Subcutaneous abdominal adipose tissue (tissue), 5 donors: ENCODE measurements around the gene AIPL1.

Source experiments
- H3K27ac ChIP-seq: one replicate; pipeline ENCODE4 v1.7.0; 2013; ENCODE audit warnings: low read depth, mild to moderate bottlenecking, inconsistent platforms, low read length, moderate library complexity
- H3K27me3 ChIP-seq, 5 donors: one replicate each; pipeline ENCODE4 v1.7.0; 2013; ENCODE audit warnings: low read length in 5 of 5, inconsistent platforms in 1 of 5; ENCODE audit not compliant: control insufficient read depth in 5 of 5, insufficient read depth in 4 of 5
- H3K36me3 ChIP-seq, 5 donors: one replicate each; pipeline ENCODE4 v1.7.0; 2013; ENCODE audit warnings: low read length in 5 of 5; ENCODE audit not compliant: control insufficient read depth in 5 of 5, insufficient read depth in 5 of 5
- H3K4me1 ChIP-seq, 5 donors: one replicate each; pipeline ENCODE4 v1.7.0; 2013; ENCODE audit warnings: low read length in 5 of 5, mild to moderate bottlenecking in 3 of 5, moderate library complexity in 1 of 5; ENCODE audit not compliant: control insufficient read depth in 5 of 5, insufficient read depth in 5 of 5
- H3K4me3 ChIP-seq, 5 donors: one replicate each; pipeline ENCODE4 v1.7.0; 2013; ENCODE audit warnings: low read length in 5 of 5, low read depth in 1 of 5
- H3K9ac ChIP-seq, 5 donors: one replicate each; pipeline ENCODE4 v1.7.0; 2013; ENCODE audit warnings: low read length in 5 of 5, mild to moderate bottlenecking in 4 of 5, moderate library complexity in 3 of 5
- H3K9me3 ChIP-seq, 5 donors: one replicate each; pipeline ENCODE4 v1.7.0; 2013; ENCODE audit warnings: low read length in 5 of 5; ENCODE audit not compliant: control insufficient read depth in 5 of 5
- donor health status: healthy.
- donor health status: healthy.
- donor health status: healthy.
- donor health status: healthy.
- donor health status: healthy.

AIPL1 gene

DNA sequence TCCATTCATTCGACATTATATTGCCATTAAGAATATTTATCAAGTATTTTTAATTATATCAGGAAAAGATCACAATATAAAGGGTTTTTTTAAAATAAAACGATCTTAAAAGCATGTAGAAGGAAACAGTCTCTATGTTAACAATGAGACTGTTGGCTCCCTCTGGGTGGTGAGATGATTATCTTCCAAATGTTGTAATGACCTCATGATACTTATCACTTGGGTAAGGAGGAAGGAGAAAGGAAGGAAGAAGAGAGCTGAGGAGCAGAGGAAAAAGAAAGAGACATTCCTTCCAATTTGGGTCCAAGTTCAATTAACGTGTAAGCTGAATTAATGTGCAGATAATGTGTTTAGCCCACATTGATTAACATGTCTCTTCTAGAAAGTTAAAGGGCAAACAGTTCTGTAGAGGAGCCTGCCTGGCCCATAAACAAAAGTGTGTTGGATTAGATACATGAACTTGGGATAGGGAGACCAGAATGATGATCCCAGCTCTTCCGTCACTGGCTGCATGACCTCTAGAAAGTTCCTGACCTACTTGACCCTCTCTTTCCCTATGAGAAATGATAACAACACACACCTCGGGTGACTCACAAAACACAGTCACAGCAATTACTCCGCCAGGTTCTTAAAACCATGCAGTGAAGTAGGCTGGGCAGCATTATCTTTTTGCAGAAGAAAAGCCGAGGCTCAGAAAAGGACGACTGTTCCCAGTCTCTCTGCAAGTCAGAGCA, 41.3 kb upstream of the AIPL1 start:
- Histone ChIP-seq H3K9me3 (no peaks in the 10 kb centered on the region), H3K4me1 (peaks cover 0 to 2% (median 0%) of the 10 kb centered on the region in 5 donors), H3K4me3 (no peak overlapping the region), H3K36me3 (no peaks in the 10 kb centered on the region), H3K9ac (no peak overlapping the region), H3K27ac (no peak overlapping the region), H3K27me3 (peaks cover 3 to 6% (median 5%) of the 10 kb centered on the region in 5 donors)

GRCh38 chr17:6475411-6475810, 40.5 kb upstream of the AIPL1 start:
- peaks cover 0 to 3% (median 2%) of the 10 kb centered on the region in 5 donors for H3K27me3 ChIP-seq
- no peak overlapping the region for H3K27ac ChIP-seq
- H3K9me3 ChIP-seq, result no peaks in the 10 kb centered on the region
- H3K9ac ChIP-seq, result no peak overlapping the region
- H3K4me3 ChIP-seq, result no peak overlapping the region
- H3K4me1 ChIP-seq, result peaks cover 0 to 2% (median 0%) of the 10 kb centered on the region in 5 donors
- H3K36me3 ChIP-seq, result no peaks in the 10 kb centered on the region

- H3K27me3 ChIP-seq, result peaks cover 0 to 3% (median 2%) of the 10 kb centered on the region in 5 donors
- no peak overlapping the region for H3K27ac ChIP-seq
- no peaks in the 10 kb centered on the region for H3K9me3 ChIP-seq
- no peak overlapping the region for H3K4me3 ChIP-seq
- no peaks in the 10 kb centered on the region for H3K4me1 ChIP-seq
- no peak overlapping the region for H3K9ac ChIP-seq
- H3K36me3 ChIP-seq, result no peaks in the 10 kb centered on the region
Measured at GRCh38 chr17:6474906-6475305, 40.0 kb upstream of the AIPL1 start.

- Histone ChIP-seq H3K27me3 (peaks cover 0 to 3% (median under 1%) of the 10 kb centered on the region in 5 donors), H3K9ac (no peak overlapping the region), H3K36me3 (no peaks in the 10 kb centered on the region), H3K9me3 (no peaks in the 10 kb centered on the region), H3K4me3 (no peak overlapping the region), H3K4me1 (no peaks in the 10 kb centered on the region), H3K27ac (no peak overlapping the region)
Measured at GRCh38 chr17:6474376-6474775, 39.5 kb upstream of the AIPL1 start.

GRCh38 chr17:6473128-6473767, 38.3 kb upstream of the AIPL1 start:
- H3K36me3 ChIP-seq, result no peaks in the 10 kb centered on the region
- H3K27me3 ChIP-seq, result peaks cover 0 to 4% (median 0%) of the 10 kb centered on the region in 5 donors
- H3K9ac ChIP-seq, result no peak overlapping the region
- no peak overlapping the region for H3K27ac ChIP-seq
- H3K9me3 ChIP-seq, result no peaks in the 10 kb centered on the region
- no peak overlapping the region for H3K4me3 ChIP-seq
- H3K4me1 ChIP-seq, result no peaks in the 10 kb centered on the region

DNA sequence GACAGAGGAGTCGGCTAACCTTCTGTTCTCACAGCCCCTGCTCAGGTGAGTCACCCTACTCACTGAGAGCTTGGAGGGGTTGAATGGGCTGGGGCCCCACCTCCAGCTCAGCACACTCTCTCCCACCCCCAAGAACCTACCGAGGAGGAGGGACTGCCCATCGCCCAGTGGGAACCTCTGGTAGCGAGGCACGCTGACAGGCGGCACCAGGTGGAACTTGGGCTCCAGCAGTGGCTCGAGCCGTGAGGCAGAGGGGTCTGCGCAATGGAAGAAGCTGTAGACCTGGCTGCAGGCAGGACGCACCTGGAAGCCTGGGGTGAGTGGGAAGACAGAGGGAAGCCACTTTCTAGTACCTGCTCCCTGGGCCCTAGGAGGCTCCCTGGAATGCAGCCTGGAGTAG, 37.6 kb upstream of the AIPL1 start:
- Histone ChIP-seq H3K27me3 (peaks cover 0 to 4% (median 0%) of the 10 kb centered on the region in 5 donors), H3K9me3 (peaks cover 0 to under 1% (median 0%) of the 10 kb centered on the region in 5 donors), H3K36me3 (no peaks in the 10 kb centered on the region), H3K4me3 (no peak overlapping the region), H3K9ac (no peak overlapping the region), H3K4me1 (no peaks in the 10 kb centered on the region), H3K27ac (no peak overlapping the region)

DNA sequence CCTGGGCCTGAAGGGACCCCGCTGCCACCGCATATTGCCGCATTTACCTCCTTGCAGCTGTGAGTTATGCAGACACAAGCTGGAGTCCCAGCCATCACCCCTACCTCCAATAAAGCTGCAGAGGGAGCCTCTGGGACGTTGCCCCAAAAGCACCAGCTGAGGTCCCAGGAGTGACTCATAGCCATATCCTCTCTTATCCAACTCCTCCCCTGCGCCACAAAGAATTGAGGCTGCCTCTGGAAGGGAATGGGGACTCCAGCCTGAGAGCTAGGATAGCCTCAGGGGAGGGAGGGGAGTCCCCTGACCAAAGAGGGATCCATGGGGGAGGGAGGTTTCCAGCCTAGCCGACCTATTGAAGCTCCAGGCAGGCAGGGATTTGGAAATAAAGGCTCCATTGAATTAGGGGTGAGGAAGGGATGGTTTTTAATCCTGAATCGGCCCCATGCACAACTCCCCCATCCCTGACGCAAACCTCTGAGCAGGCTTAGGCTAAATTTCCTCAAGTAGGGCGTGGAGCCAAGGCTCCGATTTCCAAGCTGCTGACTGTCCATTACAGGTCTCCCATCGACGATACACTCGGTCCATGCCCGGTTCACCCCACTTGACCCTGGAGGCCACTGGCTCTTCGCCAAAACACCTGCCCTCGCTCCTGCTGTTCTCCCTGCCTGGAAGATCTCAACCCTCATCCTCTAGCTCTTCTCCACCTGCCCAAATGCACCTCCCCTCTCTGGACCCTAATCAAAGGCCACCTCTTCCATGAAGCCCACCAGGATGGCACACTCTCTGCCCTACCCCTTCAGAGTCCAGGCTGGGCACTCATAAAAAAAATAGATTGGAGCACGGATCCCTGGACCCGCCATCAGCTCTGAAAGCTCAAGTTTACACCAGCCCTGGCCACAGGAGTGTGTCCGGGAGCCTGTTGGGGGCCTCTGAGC, 36.9 kb upstream of the AIPL1 start:
- Histone ChIP-seq H3K36me3 (no peaks in the 10 kb centered on the region), H3K27ac (no peak overlapping the region), H3K9me3 (peaks cover 0 to 4% (median 2%) of the 10 kb centered on the region in 5 donors), H3K27me3 (peaks cover 0 to 4% (median 0%) of the 10 kb centered on the region in 5 donors), H3K4me1 (no peaks in the 10 kb centered on the region), H3K4me3 (no peak overlapping the region), H3K9ac (no peak overlapping the region)

- peaks cover 0 to 4% (median 0%) of the 10 kb centered on the region in 5 donors for H3K27me3 ChIP-seq
- H3K27ac ChIP-seq, result no peak overlapping the region
- no peaks in the 10 kb centered on the region for H3K4me1 ChIP-seq
- H3K4me3 ChIP-seq, result no peak overlapping the region
- no peaks in the 10 kb centered on the region for H3K36me3 ChIP-seq
- peaks cover 0 to 4% (median 2%) of the 10 kb centered on the region in 5 donors for H3K9me3 ChIP-seq
- no peak overlapping the region for H3K9ac ChIP-seq
Measured at GRCh38 chr17:6470751-6471521, 36.0 kb upstream of the AIPL1 start.

GRCh38 chr17:6470146-6470718, 35.3 kb upstream of the AIPL1 start:
- Histone ChIP-seq H3K4me3 (no peak overlapping the region), H3K27ac (no peak overlapping the region), H3K4me1 (no peaks in the 10 kb centered on the region), H3K9ac (no peak overlapping the region), H3K27me3 (peaks cover 0 to 4% (median 0%) of the 10 kb centered on the region in 5 donors), H3K9me3 (peaks cover 0 to 4% (median 2%) of the 10 kb centered on the region in 5 donors), H3K36me3 (no peaks in the 10 kb centered on the region)
